Lower lobe of right lung (tissue), 2 donors: ENCODE measurements around the gene LRRC10B. TPM values are rescaled to one million over a fixed set of nuclear protein-coding genes. Genes with fewer than 3 reads are reported as not detected.

ENCODE experiments used
- ATAC-seq, 2 donors: fragments of 200-7000 bp; cut with Tn5 transposase; one replicate each; pipeline ENCODE4 v1.9.1; 2020 to 2022; ENCODE audit warnings: mild to moderate bottlenecking in 2 of 2, moderate library complexity in 2 of 2
- DNase-seq: peaks from one replicate; pipeline ENCODE4 v3.0.0-alpha.2; 2020
- H3K27ac ChIP-seq: fragments of 200-600 bp; one replicate; pipeline ENCODE4 v1.8.0; 2022
- H3K27me3 ChIP-seq: fragments of 200-600 bp; one replicate; pipeline ENCODE4 v1.8.0; 2022; ENCODE audit warnings: low read depth
- H3K36me3 ChIP-seq: fragments of 200-600 bp; one replicate; pipeline ENCODE4 v1.8.0; 2022; ENCODE audit warnings: mild to moderate bottlenecking
- H3K4me1 ChIP-seq: fragments of 200-600 bp; one replicate; pipeline ENCODE4 v1.8.0; 2022
- H3K4me3 ChIP-seq: fragments of 200-600 bp; one replicate; pipeline ENCODE4 v1.8.0; 2022; ENCODE audit warnings: mild to moderate bottlenecking
- H3K9me3 ChIP-seq: fragments of 200-600 bp; one replicate; pipeline ENCODE4 v1.8.0; 2022
- intact Hi-C: fragments of 100-400 bp; cut with DNase I; formaldehyde crosslinking; loops from one replicate; pipeline ENCODE4 v1.11.0; 2022
- total RNA-seq: library from RNA; stranded (reverse); fragmentation: NEBNext Ultra II Directional; extraction: Animal tissue kit (Norgen Biotek cat#: 25700); gene quantifications from one replicate; pipeline ENCODE4 v1.2.1, GENCODE V29; 2021
- TF ChIP-seq, protein P1 (sequence below): fragments of 200-600 bp; IDR thresholded peaks from one replicate; pipeline ENCODE4 v1.8.0; 2022; ENCODE audit warnings: antibody characterized with exemption, mild to moderate bottlenecking
- donor health status: DM: no; HTN: yes; CAD: no; lungs with severe emphysema.

Gene LRRC10B
- total RNA-seq, 1 donor from 2014 or later = 6.4 TPM

DNA sequence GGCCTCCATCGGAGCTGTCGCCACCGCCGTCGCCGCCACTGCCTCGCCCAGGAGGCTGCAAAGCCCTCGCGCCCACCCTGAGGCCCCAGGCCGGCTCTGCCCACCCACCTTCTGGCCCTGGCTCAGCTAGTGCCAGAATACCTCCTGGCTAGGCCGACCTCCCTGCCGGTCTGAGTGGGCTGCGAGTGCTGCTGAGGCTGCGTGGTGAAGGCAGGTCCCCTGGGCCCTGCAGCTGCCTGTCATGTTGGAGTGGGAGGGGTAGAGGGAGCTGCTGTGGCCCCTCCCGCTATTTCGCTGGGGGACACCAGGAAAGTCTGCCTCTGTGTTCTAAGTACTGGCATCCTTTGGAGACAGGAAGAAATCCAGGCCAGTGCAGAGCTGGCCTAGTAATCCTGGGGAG, 34.2 kb downstream of the LRRC10B start:
- intact Hi-C loops = no loop called here
- ATAC-seq = no peak

GRCh38 chr11:61543606-61544306, 35.2 kb downstream of the LRRC10B start:
- TF ChIP-seq, protein P1, sequence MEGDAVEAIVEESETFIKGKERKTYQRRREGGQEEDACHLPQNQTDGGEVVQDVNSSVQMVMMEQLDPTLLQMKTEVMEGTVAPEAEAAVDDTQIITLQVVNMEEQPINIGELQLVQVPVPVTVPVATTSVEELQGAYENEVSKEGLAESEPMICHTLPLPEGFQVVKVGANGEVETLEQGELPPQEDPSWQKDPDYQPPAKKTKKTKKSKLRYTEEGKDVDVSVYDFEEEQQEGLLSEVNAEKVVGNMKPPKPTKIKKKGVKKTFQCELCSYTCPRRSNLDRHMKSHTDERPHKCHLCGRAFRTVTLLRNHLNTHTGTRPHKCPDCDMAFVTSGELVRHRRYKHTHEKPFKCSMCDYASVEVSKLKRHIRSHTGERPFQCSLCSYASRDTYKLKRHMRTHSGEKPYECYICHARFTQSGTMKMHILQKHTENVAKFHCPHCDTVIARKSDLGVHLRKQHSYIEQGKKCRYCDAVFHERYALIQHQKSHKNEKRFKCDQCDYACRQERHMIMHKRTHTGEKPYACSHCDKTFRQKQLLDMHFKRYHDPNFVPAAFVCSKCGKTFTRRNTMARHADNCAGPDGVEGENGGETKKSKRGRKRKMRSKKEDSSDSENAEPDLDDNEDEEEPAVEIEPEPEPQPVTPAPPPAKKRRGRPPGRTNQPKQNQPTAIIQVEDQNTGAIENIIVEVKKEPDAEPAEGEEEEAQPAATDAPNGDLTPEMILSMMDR = no peak
- intact Hi-C loops = no loop called here
- H3K9me3 ChIP-seq = no peaks in the 10 kb centered on the region
- DNase-seq (no peak), ATAC-seq (no peak)
- H3K4me1 ChIP-seq = no peaks in the 10 kb centered on the region
- no peak overlapping the region for H3K27ac ChIP-seq
- H3K27me3 ChIP-seq = no peaks in the 10 kb centered on the region
- no peak overlapping the region for H3K4me3 ChIP-seq
- no peaks in the 10 kb centered on the region for H3K36me3 ChIP-seq

More for the DNA sequence above, 34.2 kb downstream of the LRRC10B start:
- no peaks in the 10 kb centered on the region for H3K9me3 ChIP-seq
- H3K4me3 ChIP-seq = no peak overlapping the region
- no peaks in the 10 kb centered on the region for H3K4me1 ChIP-seq
- H3K27ac ChIP-seq = no peak overlapping the region
- no peak for DNase-seq
- no peaks in the 10 kb centered on the region for H3K36me3 ChIP-seq
- TF ChIP-seq, protein P1 = no peak
- H3K27me3 ChIP-seq = no peaks in the 10 kb centered on the region

DNA sequence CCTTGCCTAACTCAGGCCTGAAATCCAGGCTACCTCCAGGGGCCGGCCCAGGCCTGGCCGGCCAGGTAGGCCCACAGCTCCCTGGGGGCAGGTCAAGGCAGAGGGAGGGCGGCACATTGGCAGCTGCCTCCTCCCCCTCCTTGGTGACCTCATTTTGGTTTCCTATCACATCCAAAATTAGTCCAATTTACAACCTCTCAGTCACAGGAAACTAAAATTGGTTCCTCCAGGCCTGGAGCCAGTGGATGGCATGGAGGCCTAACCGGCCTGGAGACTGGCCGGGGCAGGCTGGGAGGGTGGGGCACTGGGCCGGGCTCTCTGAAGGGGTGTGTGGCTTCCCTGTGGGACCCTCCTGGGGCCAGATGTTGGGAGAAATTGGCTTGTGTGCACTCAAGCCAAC, 35.9 kb downstream of the LRRC10B start:
- Histone ChIP-seq H3K4me3 (no peak overlapping the region), H3K9me3 (no peaks in the 10 kb centered on the region), H3K36me3 (no peaks in the 10 kb centered on the region), H3K27me3 (no peaks in the 10 kb centered on the region), H3K4me1 (no peaks in the 10 kb centered on the region), H3K27ac (no peak overlapping the region)
- intact Hi-C loops = no loop called here
- DNase-seq (no peak), ATAC-seq (no peak)
- TF ChIP-seq, protein P1 = no peak

DNA sequence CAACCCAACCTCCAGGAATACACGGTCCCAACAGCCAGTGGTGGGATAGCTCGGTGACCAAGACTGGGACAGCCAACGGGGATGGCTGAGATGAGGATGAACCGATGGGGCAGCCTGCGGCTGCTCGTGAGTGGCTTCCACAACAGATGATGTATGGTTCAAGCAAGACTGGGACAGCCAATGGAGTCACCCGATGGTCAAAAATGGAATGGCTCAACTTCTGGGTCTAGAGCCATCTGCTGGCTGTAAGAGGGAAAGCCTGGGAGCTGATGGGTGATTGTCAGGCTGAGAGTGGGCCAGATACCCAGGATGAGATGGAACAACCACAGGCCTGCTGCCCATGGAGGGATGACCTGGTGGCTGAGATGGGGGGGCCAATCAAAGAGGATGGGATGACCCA, 36.8 kb downstream of the LRRC10B start:
- H3K4me1 ChIP-seq = no peaks in the 10 kb centered on the region
- intact Hi-C loops = no loop called here
- DNase-seq = no peak
- no peak for ATAC-seq
- TF ChIP-seq, protein P1 = no peak
- no peaks in the 10 kb centered on the region for H3K36me3 ChIP-seq
- H3K4me3 ChIP-seq = no peak overlapping the region
- H3K27me3 ChIP-seq = no peaks in the 10 kb centered on the region
- H3K9me3 ChIP-seq = no peaks in the 10 kb centered on the region
- no peak overlapping the region for H3K27ac ChIP-seq

DNA sequence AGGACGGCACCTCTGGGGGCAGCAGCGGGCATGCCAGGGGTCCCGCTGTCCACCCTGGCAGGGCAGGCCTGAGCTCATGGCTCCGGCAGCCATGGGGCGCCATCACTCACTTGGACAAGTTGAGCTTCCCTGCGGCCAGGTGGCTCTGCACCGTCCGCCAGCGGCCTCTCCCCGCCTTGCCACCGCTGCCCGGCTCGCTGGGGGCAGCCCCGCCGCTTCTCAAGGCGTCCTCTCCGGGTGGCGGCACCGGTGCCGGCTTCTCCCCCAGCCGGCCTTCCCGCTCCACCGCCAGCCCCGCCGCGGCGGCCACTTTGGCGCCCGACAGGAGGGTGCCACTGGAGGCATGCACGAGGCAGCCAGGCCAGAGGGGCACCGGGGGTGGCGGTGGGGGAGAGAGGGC, 37.4 kb downstream of the LRRC10B start:
- ATAC-seq (no peak), DNase-seq (no peak)
- no peaks in the 10 kb centered on the region for H3K9me3 ChIP-seq
- intact Hi-C loops = no loop called here
- H3K27ac ChIP-seq = no peak overlapping the region
- H3K4me1 ChIP-seq = no peaks in the 10 kb centered on the region
- no peaks in the 10 kb centered on the region for H3K27me3 ChIP-seq
- no peak overlapping the region for H3K4me3 ChIP-seq
- H3K36me3 ChIP-seq = no peaks in the 10 kb centered on the region
- TF ChIP-seq, protein P1 = no peak
